Activated T-cell treated with anti-CD3 and anti-CD28 coated beads, Interleukin-2, amount 50 U/mL, for 4 hours (primary cell): ENCODE measurements around the gene LHX1. TPM values are rescaled to one million over a fixed set of nuclear protein-coding genes. Genes with fewer than 3 reads are reported as not detected.

Experiments
- ATAC-seq, 2 donors: fragments of 200-7000 bp; cut with Tn5 transposase; one replicate each; pipeline ENCODE4 v1.10.0; 2021
- DNase-seq: peaks from one replicate; pipeline ENCODE4 v3.0.0-alpha.2; 2020
- H3K27me3 Mint-ChIP-seq: one replicate; pipeline ENCODE4 v1.8.0; 2021; ENCODE audit warnings: low read depth, mixed read lengths
- H3K36me3 Mint-ChIP-seq: one replicate; pipeline ENCODE4 v1.8.0; 2022; ENCODE audit warnings: mixed read lengths; ENCODE audit not compliant: insufficient read depth
- H3K4me1 Mint-ChIP-seq: one replicate; pipeline ENCODE4 v1.8.0; 2021; ENCODE audit warnings: low read depth, mixed read lengths
- H3K4me3 Mint-ChIP-seq: one replicate; pipeline ENCODE4 v1.8.0; 2021; ENCODE audit warnings: mild to moderate bottlenecking, moderate library complexity, mixed read lengths
- H3K9me3 Mint-ChIP-seq: one replicate; pipeline ENCODE4 v1.8.0; 2021; ENCODE audit warnings: mixed read lengths
- total RNA-seq, 3 donors: library from RNA; stranded (reverse); gene quantifications; one replicate each; pipeline ENCODE4 v1.2.1, GENCODE V29; 2021

Gene LHX1
- total RNA-seq, 3 donors from 2014 or later = not detected

DNA sequence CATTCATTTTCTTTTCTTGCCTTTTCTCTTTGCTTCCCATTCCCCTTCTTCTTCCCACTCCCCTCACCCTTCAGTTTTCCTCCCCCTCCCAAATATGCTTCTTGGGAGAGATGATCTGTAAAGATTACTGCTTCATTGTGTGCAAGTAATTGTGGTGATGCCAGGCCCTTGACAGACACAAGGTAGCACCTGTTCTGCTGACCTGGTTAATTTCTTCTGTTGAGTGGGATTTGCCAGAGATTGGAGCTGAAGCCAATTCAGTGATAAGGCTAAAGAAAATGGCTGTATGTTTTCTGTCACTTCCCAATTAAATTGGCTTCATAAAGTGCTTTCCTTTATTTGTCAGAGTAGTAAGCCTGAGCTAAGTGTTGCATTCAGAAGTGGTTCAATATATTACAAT lies 56.0 kb downstream of the LHX1 start:
- Mint-ChIP-seq H3K4me3 (no peak overlapping the region), H3K9me3 (peaks cover 3% of the 10 kb centered on the region), H3K36me3 (peaks cover 62% of the 10 kb centered on the region), H3K4me1 (no peaks in the 10 kb centered on the region), H3K27me3 (no peaks in the 10 kb centered on the region)
- no peak for DNase-seq
- no peak for ATAC-seq

Other genes starting within 250 kb of the LHX1 start
- gene AATF, start 11.5 kb downstream of the LHX1 start, total RNA-seq = 100 to 1,000 TPM; 159 to 191 (median 177) TPM